HG03575 (cell line): ENCODE data around the gene CRACR2B.

Experiments used
- ATAC-seq: cut with Tn5 transposase; IDR thresholded peaks from one replicate; pipeline ENCODE4 v1.9.1; 2021; ENCODE audit not compliant: unreplicated experiment, insufficient number of reproducible peaks, low FRiP score; ENCODE audit errors: extremely low read depth

Gene CRACR2B

GRCh38 chr11:794013-794765 lies 33.5 kb upstream of the CRACR2B start:
- no peak for ATAC-seq

- ATAC-seq: no peak
These were observed 32.7 kb upstream of the CRACR2B start for GRCh38 chr11:794766-795633.

- no peak for ATAC-seq
These were observed 31.8 kb upstream of the CRACR2B start for GRCh38 chr11:795634-796564.

- no peak for ATAC-seq
These were observed 31.0 kb upstream of the CRACR2B start for GRCh38 chr11:796565-797295.

GRCh38 chr11:797296-798092 lies 30.2 kb upstream of the CRACR2B start:
- no peak for ATAC-seq

GRCh38 chr11:798093-798713 lies 29.5 kb upstream of the CRACR2B start, which contains the start of gene SLC25A22:
Gene SLC25A22 (minus strand): TSS chr11:798281. CDS start chr11:795006, 3,275 bp downstream.
- no peak for ATAC-seq

GRCh38 chr11:799641-800316 lies 27.9 kb upstream of the CRACR2B start:
- no peak for ATAC-seq

GRCh38 chr11:800473-800872 lies 27.2 kb upstream of the CRACR2B start:
- no peak for ATAC-seq

GRCh38 chr11:801097-801780 lies 26.5 kb upstream of the CRACR2B start:
- ATAC-seq: no peak

- ATAC-seq: no peak
These were observed 25.6 kb upstream of the CRACR2B start for GRCh38 chr11:802018-802617.

- ATAC-seq: no peak
These were observed 24.8 kb upstream of the CRACR2B start for GRCh38 chr11:802693-803466.

- ATAC-seq: no peak
These were observed 24.3 kb upstream of the CRACR2B start for GRCh38 chr11:803467-803742.

GRCh38 chr11:803770-804598 lies 23.7 kb upstream of the CRACR2B start:
- ATAC-seq: no peak

- no peak for ATAC-seq
These were observed 23.1 kb upstream of the CRACR2B start for GRCh38 chr11:804599-804964.
